IPS-18c (cell line): ENCODE data around the gene FRMD4B.

Experiments used
- H3K4me3 ChIP-seq: 2 replicates; pipeline ENCODE4 v1.7.0; 2013; ENCODE audit warnings: low read depth, mild to moderate bottlenecking, low read length, moderate library complexity; ENCODE audit not compliant: insufficient read depth
- H3K9me3 ChIP-seq: one replicate; pipeline ENCODE4 v1.6.1; 2013; ENCODE audit warnings: mild to moderate bottlenecking, low read length, moderate library complexity; ENCODE audit not compliant: control insufficient read depth, insufficient read depth

FRMD4B gene

DNA sequence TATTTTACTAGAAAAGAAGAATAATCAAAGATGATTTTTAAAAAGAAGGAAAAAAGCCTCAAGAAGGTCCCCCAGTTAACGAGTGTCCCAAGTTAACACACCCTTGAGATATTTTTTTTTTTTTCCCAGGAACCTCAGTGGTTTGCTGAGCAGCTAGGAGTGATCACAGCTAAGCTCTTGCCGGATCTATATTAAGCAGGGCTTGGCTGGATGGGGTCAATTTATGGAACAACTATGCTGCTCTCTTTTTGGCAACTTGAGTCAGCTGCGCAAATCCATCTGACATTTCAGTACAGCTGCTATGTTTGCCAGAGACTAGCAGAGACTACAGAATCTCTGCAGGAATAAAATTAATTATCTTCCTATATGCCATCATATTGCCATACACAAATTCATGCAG, 263.5 kb downstream of the FRMD4B start, which contains the start of gene LMOD3:
Gene LMOD3 (minus strand): TSS at position 193 of the 400 bp plus-strand sequence. CDS start 209 bp downstream, outside the sequence.
- Histone ChIP-seq H3K9me3 (no peaks in the 10 kb centered on the region), H3K4me3 (no peak within 1 kb of the TSS)

DNA sequence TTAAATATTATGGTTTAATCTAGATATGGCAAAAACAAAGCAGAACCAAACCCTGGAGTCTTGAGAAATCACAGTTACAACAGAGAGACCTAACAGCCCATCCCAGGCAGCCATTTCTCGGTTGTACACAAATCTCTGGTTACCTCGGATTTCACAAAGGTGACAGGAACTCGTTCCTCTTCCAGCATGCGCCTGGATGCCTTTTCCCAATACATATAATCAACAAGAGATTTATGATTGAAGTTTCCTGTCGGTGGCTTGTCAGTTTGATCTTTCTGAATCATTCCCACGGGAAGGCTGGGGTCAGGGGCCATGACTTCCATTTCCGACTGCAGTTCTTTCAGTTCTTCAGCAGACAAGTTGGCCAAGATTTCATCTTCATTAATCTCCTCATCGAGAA, 263.9 kb downstream of the FRMD4B start:
- no peak overlapping the region for H3K4me3 ChIP-seq
- no peaks in the 10 kb centered on the region for H3K9me3 ChIP-seq

DNA sequence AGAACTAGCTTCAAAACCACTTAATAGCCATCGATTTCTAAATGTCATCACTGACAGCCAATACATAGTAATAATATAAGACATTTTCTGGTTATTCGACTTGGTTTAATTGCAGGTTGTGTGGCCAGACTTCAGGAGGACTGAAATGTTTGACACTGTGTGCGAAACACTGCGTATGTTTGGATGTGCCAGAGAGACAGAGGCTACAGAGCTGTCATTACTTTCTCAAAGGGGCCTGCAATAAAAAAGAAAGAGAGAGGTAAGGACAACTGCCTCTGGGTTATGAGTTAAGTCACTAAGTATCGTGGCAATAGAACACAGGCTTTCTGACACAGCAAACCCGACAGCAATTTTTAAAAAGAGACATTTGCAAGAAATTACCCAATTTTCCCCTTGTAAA, 264.4 kb downstream of the FRMD4B start:
- H3K9me3 ChIP-seq = no peaks in the 10 kb centered on the region
- no peak overlapping the region for H3K4me3 ChIP-seq

DNA sequence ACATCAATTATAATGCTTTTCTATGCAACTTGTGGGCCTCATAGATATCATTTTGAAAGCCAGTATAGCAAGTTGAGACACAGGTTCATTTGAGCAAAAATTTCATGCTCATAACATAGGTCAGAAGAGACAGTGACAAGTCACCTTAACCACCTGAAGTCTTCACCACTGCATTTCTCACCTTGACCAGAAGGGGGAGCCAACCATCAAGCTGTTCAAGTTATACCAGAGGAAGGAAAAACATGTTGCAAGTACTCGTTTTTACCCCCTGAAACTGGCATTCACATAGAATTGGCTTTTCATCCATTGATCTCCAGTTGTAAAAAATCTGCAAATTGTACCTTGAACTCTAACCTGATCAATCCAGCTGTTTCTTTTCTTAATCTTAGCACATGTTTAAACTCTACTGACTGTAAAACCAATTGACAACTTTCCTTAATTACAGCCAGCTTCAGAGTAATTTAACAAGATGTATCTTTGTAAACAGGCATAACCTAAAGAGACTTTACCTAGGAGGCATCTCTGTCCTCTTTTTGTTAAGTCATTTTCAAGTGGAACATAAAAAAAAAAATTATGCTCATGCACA, 264.9 kb downstream of the FRMD4B start:
- no peak overlapping the region for H3K4me3 ChIP-seq
- no peaks in the 10 kb centered on the region for H3K9me3 ChIP-seq
